IMR-90 (cell line): Measurements from ENCODE around the gene RELN. TPM values are rescaled to one million over a fixed set of nuclear protein-coding genes. Genes with fewer than 3 reads are reported as not detected.

ENCODE experiments used
- ATAC-seq: fragments of 200-7000 bp; cut with Tn5 transposase; 2 replicates; pipeline ENCODE4 v1.9.1; 2020; ENCODE audit warnings: low read depth, mild to moderate bottlenecking, moderate library complexity
- BruUV-seq: library from RNA; stranded (reverse); fragments of 400-500 nt; replicated peaks from 2 replicates; lab custom pipeline; 2021; lab: Mats Ljungman, UMichigan
- CTCF ChIA-PET: fragments of 300-600 bp; formaldehyde crosslinking; extraction: SDS; loops from one replicate; lab custom pipeline; 2021; ENCODE audit warnings: antibody characterized with exemption; lab: Yijun Ruan, JAX
- POLR2A ChIA-PET: fragments of 300-600 bp; sonication (Branson Sonifier 250); formaldehyde crosslinking; loops from one replicate; lab custom pipeline; 2022; ENCODE audit warnings: antibody characterized with exemption; ENCODE audit not compliant: unreplicated experiment; lab: Charles Lee
- DNase-seq: peaks from one replicate; pipeline ENCODE4 v3.0.0; 2013
- H2AFZ ChIP-seq: replicated peaks from 2 replicates; pipeline ENCODE3; 2013; ENCODE audit warnings: low read length, mild to moderate bottlenecking; ENCODE audit not compliant: poor library complexity
- H2AK5ac ChIP-seq: 2 replicates; pipeline ENCODE4 v1.6.1; 2013; ENCODE audit warnings: low read depth, low read length, inconsistent platforms
- H2AK9ac ChIP-seq: replicated peaks from 2 replicates; pipeline ENCODE3; 2013; ENCODE audit warnings: mild to moderate bottlenecking, low read depth, low read length, moderate library complexity; ENCODE audit not compliant: poor library complexity
- H2BK120ac ChIP-seq: 2 replicates; pipeline ENCODE4 v1.6.1; 2013; ENCODE audit warnings: low read depth, low read length, inconsistent platforms
- H2BK15ac ChIP-seq: 3 replicates; pipeline ENCODE4 v1.6.1; 2013; ENCODE audit warnings: low read depth, low read length, inconsistent platforms
- H2BK20ac ChIP-seq: 2 replicates; pipeline ENCODE4 v1.6.1; 2013; ENCODE audit warnings: low read depth, mild to moderate bottlenecking, inconsistent platforms, low read length, moderate library complexity
- H2BK5ac ChIP-seq: 2 replicates; pipeline ENCODE4 v1.6.1; 2013; ENCODE audit warnings: mild to moderate bottlenecking, low read depth, low read length, inconsistent platforms; ENCODE audit not compliant: poor library complexity, severe bottlenecking
- H3K14ac ChIP-seq: replicated peaks from 2 replicates; pipeline ENCODE4 v1.6.1; 2013; ENCODE audit warnings: low read depth, low read length, inconsistent platforms
- H3K18ac ChIP-seq: 2 replicates; pipeline ENCODE4 v1.6.1; 2013; ENCODE audit warnings: low read depth, low read length, control low read depth
- H3K23ac ChIP-seq: 2 replicates; pipeline ENCODE4 v1.6.1; 2013; ENCODE audit warnings: low read depth, low read length, inconsistent platforms
- H3K27ac ChIP-seq: 2 replicates; pipeline ENCODE4 v1.5.1; 2013; ENCODE audit warnings: mild to moderate bottlenecking, control low read depth, low read length; ENCODE audit not compliant: insufficient read depth
- H3K27me3 ChIP-seq: 2 replicates; pipeline ENCODE4 v1.6.1; 2013; ENCODE audit warnings: low read length; ENCODE audit not compliant: control insufficient read depth, insufficient read depth
- H3K36me3 ChIP-seq: 2 replicates; pipeline ENCODE4 v1.6.1; 2013; ENCODE audit warnings: low read length, mixed read lengths; ENCODE audit not compliant: control insufficient read depth, insufficient read depth
- H3K4ac ChIP-seq: 2 replicates; pipeline ENCODE4 v1.6.1; 2013; ENCODE audit warnings: low read depth, low read length, inconsistent platforms
- H3K4me1 ChIP-seq: 2 replicates; pipeline ENCODE4 v1.6.1; 2013; ENCODE audit warnings: low read length, mixed read lengths; ENCODE audit not compliant: control insufficient read depth, insufficient read depth
- H3K4me2 ChIP-seq: 2 replicates; pipeline ENCODE4 v1.6.1; 2013; ENCODE audit warnings: low read depth, mild to moderate bottlenecking, control low read depth, low read length, moderate library complexity
- H3K4me3 ChIP-seq: 2 replicates; pipeline ENCODE4 v1.5.1; 2013; ENCODE audit warnings: low read depth, mild to moderate bottlenecking, control low read depth, low read length, moderate library complexity; ENCODE audit not compliant: insufficient read depth
- H3K56ac ChIP-seq: 2 replicates; pipeline ENCODE4 v1.6.1; 2013; ENCODE audit warnings: low read length, inconsistent platforms; ENCODE audit not compliant: insufficient read depth; ENCODE audit errors: extremely low read depth
- H3K79me1 ChIP-seq, 2 experiments: 2 replicates each; pipeline ENCODE4 v1.6.1; 2013; ENCODE audit warnings: low read length in 2 of 2, inconsistent platforms in 1 of 2, low read depth in 1 of 2
- H3K9ac ChIP-seq: 2 replicates; pipeline ENCODE4 v1.6.1; 2013; ENCODE audit warnings: low read depth, low read length, control low read depth
- H3K9me1 ChIP-seq: 2 replicates; pipeline ENCODE4 v1.6.1; 2013; ENCODE audit warnings: low read length, inconsistent platforms; ENCODE audit not compliant: insufficient read depth
- H3K9me3 ChIP-seq: 2 replicates; pipeline ENCODE4 v1.6.1; 2013; ENCODE audit warnings: low read length; ENCODE audit not compliant: control insufficient read depth, insufficient read depth
- H4K20me1 ChIP-seq: 2 replicates; pipeline ENCODE4 v1.6.1; 2013; ENCODE audit warnings: low read length, inconsistent platforms; ENCODE audit not compliant: insufficient read depth
- H4K5ac ChIP-seq: 2 replicates; pipeline ENCODE4 v1.6.1; 2013; ENCODE audit warnings: mild to moderate bottlenecking, low read depth, low read length, control low read depth
- H4K8ac ChIP-seq, 2 experiments: 2 replicates each; pipeline ENCODE4 v1.6.1; 2013; ENCODE audit warnings: low read depth in 2 of 2, low read length in 2 of 2, control low read depth in 1 of 2, inconsistent platforms in 1 of 2
- H4K91ac ChIP-seq: 2 replicates; pipeline ENCODE4 v1.6.1; 2013; ENCODE audit warnings: low read depth, low read length, inconsistent platforms; ENCODE audit not compliant: insufficient read depth
- BHLHE40 ChIP-seq: fragments of 150-350 bp; IDR thresholded peaks from 2 replicates; pipeline ENCODE4 v1.6.1; 2016; ENCODE audit warnings: mild to moderate bottlenecking, low read depth, low read length
- CEBPB ChIP-seq: IDR thresholded peaks from 2 replicates; pipeline ENCODE4 v1.6.1; 2012; ENCODE audit warnings: low read depth, low read length, improper control_type of control experiment
- CHD1 ChIP-seq: IDR thresholded peaks from 2 replicates; pipeline ENCODE4 v1.6.1; 2012; ENCODE audit warnings: low read depth, low read length, improper control_type of control experiment
- MAFK ChIP-seq: IDR thresholded peaks from 2 replicates; pipeline ENCODE4 v1.6.1; 2012; ENCODE audit warnings: low read depth, low read length, improper control_type of control experiment
- MAZ ChIP-seq: IDR thresholded peaks from 2 replicates; pipeline ENCODE4 v1.6.1; 2012; ENCODE audit warnings: low read depth, mild to moderate bottlenecking, low read length, improper control_type of control experiment, moderate library complexity, borderline replicate concordance
- MXI1 ChIP-seq: IDR thresholded peaks from 2 replicates; pipeline ENCODE4 v1.6.1; 2012; ENCODE audit warnings: low read depth, mild to moderate bottlenecking, low read length, moderate library complexity, borderline replicate concordance
- NFE2L2 ChIP-seq: fragments of 150-350 bp; IDR thresholded peaks from 2 replicates; pipeline ENCODE4 v1.6.1; 2016; ENCODE audit warnings: low read depth, mild to moderate bottlenecking, low read length
- RCOR1 ChIP-seq: IDR thresholded peaks from 2 replicates; pipeline ENCODE4 v1.6.1; 2012; ENCODE audit warnings: mild to moderate bottlenecking, low read length, improper control_type of control experiment; ENCODE audit not compliant: insufficient replicate concordance
- RFX5 ChIP-seq: IDR thresholded peaks from 2 replicates; pipeline ENCODE4 v1.8.0; 2012; ENCODE audit warnings: low read depth, mild to moderate bottlenecking, low read length, moderate library complexity
- WGBS, 2 experiments: methylation state at CpG; one replicate each; pipeline versions ENCODE4 v1.1.5 to v1.1.7; 2013; ENCODE audit warnings: missing lambda C conversion rate in 2 of 2; ENCODE audit not compliant: insufficient read length in 1 of 2; ENCODE audit errors: extremely low coverage in 2 of 2; 5-methylcytosine and 5-hydroxymethylcytosine counted together
- dilution Hi-C: fragments of 300-500 bp; cut with HindIII; formaldehyde crosslinking; loops from one replicate; pipeline ENCODE4 v1.14.3; 2018; ENCODE audit warnings: low sequenced_read_pairs; ENCODE audit not compliant: unreplicated experiment
- in situ Hi-C: fragments of 300-500 bp; cut with MboI; formaldehyde crosslinking; loops from 3 replicates; pipeline ENCODE4 v1.14.3; 2019; ENCODE audit warnings: low sequenced_read_pairs, inconsistent platforms, mixed read lengths
- intact Hi-C: fragments of 100-400 bp; cut with micrococcal nuclease; formaldehyde crosslinking; loops from 2 replicates; pipeline ENCODE4 v1.10.0; 2022
- polyA plus RNA-seq, 3 experiments: library from polyadenylated mRNA; depleted of rRNA; stranded (reverse); fragments of >200 nt; gene quantifications; 2 replicates each; pipeline ENCODE4 v1.2.3, GENCODE V29; 2012; ENCODE audit warnings: low replicate concordance in 1 of 3
- total RNA-seq: library from RNA; depleted of rRNA; stranded (reverse); fragments of >200 nt; gene quantifications from 2 replicates; pipeline ENCODE4 v1.2.3, GENCODE V29; 2012
- TF ChIP-seq, protein P1 (sequence below): fragments of 150-350 bp; IDR thresholded peaks from 2 replicates; pipeline ENCODE4 v1.6.1; 2016; ENCODE audit warnings: low read depth, mild to moderate bottlenecking, low read length, moderate library complexity, borderline replicate concordance
- TF ChIP-seq, protein P2 (sequence below): conservative IDR thresholded peaks from 2 replicates; pipeline ENCODE4 v1.5.1; 2012; ENCODE audit warnings: mild to moderate bottlenecking, low read depth, low read length, improper control_type of control experiment

Gene RELN
- total and polyA plus RNA-seq, 2 of the 4 experiments (the other 2 are of a cell fraction), result 14.7 to 23.7 TPM

DNA sequence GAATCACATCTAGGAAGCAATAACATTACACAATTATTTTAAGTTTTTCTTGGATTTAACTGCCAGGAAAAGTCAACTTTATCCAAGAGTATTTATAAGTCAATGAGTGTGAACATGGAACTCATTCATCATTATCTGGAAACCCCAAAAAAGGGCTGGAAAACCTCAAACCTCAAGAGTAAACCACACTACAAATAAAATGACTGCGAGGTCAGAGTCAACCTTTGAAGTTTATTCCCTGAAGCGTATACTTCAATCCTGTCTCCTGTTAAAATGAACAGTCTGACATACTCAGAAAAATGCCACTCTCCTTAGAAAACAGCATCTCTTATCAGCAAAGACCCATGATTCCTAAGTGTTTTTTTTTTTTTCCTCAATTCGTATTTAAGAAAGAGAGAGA, 86.5 kb downstream of the RELN start:
- CTCF ChIA-PET, result interaction anchor here (1.4 kb wide), 1 partner anchor 10 kb away, joined by 4 read pairs; no protein-coding TSS in a partner anchor
- H2BK15ac ChIP-seq, result no peak overlapping the region
- no peaks in the 10 kb centered on the region for H3K36me3 ChIP-seq

More for the DNA sequence above, 86.5 kb downstream of the RELN start:
- intact Hi-C loops, result no loop called here
- H4K8ac ChIP-seq, result no peak overlapping the region
- no peaks in the 10 kb centered on the region for H3K79me1 ChIP-seq
- H3K27ac ChIP-seq, result no peak overlapping the region
- no TSS peak for BruUV-seq
- H2AK9ac ChIP-seq, result no peak overlapping the region
- no peak overlapping the region for H3K56ac ChIP-seq
- no peaks in the 10 kb centered on the region for H3K4me1 ChIP-seq
- no peak overlapping the region for H2AFZ ChIP-seq
- H3K14ac ChIP-seq, result no peak overlapping the region
- H4K5ac ChIP-seq, result no peak overlapping the region
- H4K91ac ChIP-seq, result no peak overlapping the region
- dilution Hi-C loops, result no loop called here
- WGBS, 2 experiments, result 8% methylated on average over 2 of the region's 3 CpGs; no CpG with 5 or more reads in 1 of the 2 experiments
- no peak overlapping the region for H2BK20ac ChIP-seq
- H3K9me1 ChIP-seq, result no peaks in the 10 kb centered on the region
- H3K9me3 ChIP-seq, result no peaks in the 10 kb centered on the region
- TF ChIP-seq CEBPB (no peak), MAZ (no peak), MXI1 (no peak), NFE2L2 (no peak), RFX5 (no peak), CHD1 (no peak), RCOR1 (no peak), MAFK (no peak), BHLHE40 (no peak)
- TF ChIP-seq, protein P1, sequence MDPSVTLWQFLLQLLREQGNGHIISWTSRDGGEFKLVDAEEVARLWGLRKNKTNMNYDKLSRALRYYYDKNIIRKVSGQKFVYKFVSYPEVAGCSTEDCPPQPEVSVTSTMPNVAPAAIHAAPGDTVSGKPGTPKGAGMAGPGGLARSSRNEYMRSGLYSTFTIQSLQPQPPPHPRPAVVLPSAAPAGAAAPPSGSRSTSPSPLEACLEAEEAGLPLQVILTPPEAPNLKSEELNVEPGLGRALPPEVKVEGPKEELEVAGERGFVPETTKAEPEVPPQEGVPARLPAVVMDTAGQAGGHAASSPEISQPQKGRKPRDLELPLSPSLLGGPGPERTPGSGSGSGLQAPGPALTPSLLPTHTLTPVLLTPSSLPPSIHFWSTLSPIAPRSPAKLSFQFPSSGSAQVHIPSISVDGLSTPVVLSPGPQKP, result no peak
- TF ChIP-seq, protein P2, sequence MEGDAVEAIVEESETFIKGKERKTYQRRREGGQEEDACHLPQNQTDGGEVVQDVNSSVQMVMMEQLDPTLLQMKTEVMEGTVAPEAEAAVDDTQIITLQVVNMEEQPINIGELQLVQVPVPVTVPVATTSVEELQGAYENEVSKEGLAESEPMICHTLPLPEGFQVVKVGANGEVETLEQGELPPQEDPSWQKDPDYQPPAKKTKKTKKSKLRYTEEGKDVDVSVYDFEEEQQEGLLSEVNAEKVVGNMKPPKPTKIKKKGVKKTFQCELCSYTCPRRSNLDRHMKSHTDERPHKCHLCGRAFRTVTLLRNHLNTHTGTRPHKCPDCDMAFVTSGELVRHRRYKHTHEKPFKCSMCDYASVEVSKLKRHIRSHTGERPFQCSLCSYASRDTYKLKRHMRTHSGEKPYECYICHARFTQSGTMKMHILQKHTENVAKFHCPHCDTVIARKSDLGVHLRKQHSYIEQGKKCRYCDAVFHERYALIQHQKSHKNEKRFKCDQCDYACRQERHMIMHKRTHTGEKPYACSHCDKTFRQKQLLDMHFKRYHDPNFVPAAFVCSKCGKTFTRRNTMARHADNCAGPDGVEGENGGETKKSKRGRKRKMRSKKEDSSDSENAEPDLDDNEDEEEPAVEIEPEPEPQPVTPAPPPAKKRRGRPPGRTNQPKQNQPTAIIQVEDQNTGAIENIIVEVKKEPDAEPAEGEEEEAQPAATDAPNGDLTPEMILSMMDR, result no peak
- H3K18ac ChIP-seq, result no peak overlapping the region
- no peaks in the 10 kb centered on the region for H3K27me3 ChIP-seq
- in situ Hi-C loops, result no loop called here
- no peak overlapping the region for H2BK120ac ChIP-seq
- DNase-seq (no peak), ATAC-seq (no peak)
- no peak overlapping the region for H3K4me3 ChIP-seq
- H4K20me1 ChIP-seq, result no peaks in the 10 kb centered on the region
- H3K4ac ChIP-seq, result no peak overlapping the region
- POLR2A ChIA-PET, result no interaction called here
- no peak overlapping the region for H2BK5ac ChIP-seq
- H3K9ac ChIP-seq, result no peak overlapping the region
- H3K4me2 ChIP-seq, result no peak overlapping the region
- no peak overlapping the region for H3K23ac ChIP-seq
- no peak overlapping the region for H2AK5ac ChIP-seq
